ENCODE measurements around the gene ZNF14. TPM values are rescaled to one million over a fixed set of nuclear protein-coding genes. Genes with fewer than 3 reads are reported as not detected.
"Not testable (repeated sequence)": the region's sequence is repeated elsewhere in the genome, so short reads cannot be mapped to it uniquely, and the experiment has no call there.

ZNF14 gene
- total and polyA plus RNA-seq, 4 donors, result 3.0 to 10.9 (median 5.4) TPM

DNA sequence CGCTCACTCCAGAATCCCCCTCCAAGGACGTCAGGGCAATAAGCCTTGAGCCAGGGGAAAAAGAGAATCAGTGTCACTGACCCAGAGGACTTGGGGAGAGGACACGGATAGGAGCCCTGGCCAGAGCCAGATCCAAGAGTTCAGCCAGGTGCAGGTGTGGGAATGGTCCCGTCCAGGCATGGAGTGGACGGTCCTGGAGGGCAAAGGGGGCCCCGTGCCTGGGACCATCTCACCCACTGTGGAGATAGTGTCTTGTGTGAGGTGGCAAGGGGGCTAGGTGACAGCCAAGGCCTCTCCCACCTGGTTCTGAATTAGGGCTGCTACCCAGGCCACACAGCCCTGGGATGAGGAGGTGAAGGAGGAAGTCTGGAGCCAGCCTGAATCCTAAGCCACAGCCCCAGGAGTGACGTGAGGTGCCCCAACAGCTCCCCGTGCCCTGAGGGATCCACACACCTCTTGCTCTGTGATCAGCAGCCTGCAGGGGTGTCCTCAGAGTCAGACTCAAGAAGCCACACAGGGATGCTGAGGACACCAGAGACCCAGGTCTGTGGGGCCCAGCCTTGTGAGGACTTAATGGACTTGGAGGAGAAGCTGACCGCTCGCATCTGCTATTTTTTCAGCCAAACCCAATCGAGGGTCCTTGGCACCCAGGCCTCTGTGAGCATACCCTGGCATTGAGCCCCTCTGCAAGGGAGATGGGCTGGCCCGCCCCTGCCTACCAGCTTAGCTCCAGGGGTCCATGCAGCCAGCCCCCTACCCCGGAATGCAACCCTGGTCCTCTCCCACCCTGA is 16.4 kb upstream of the ZNF14 start:
- ATAC-seq (ENCODE audit: low FRiP score) (no peak), DNase-seq (peak in 1 of 2 donors; percentile 61)
- H3K4me3 ChIP-seq (ENCODE audit: low read length in 2 of 2), result no peak overlapping the region
- H3K27ac ChIP-seq (ENCODE audit: low read depth in 1 of 2, low read length in 2 of 2), result no peak overlapping the region
- no peaks in the 10 kb centered on the region for H3K36me3 ChIP-seq (ENCODE audit: control insufficient read depth in 1 of 2, insufficient read depth in 2 of 2, low read length in 1 of 2)
- no peaks in the 10 kb centered on the region for H3K4me1 ChIP-seq (ENCODE audit: control insufficient read depth in 1 of 2, insufficient read depth in 2 of 2, low read length in 2 of 2)
- H3K9me3 ChIP-seq (ENCODE audit: control insufficient read depth, low read length), result no peaks in the 10 kb centered on the region
- H3K27me3 ChIP-seq (ENCODE audit: control insufficient read depth in 1 of 2, insufficient read depth in 2 of 2, low read length in 1 of 2), result no peaks in the 10 kb centered on the region
- 81 to 85% methylated on average over 13 of the region's 13 CpGs for WGBS, 2 donors
- intact Hi-C loops (cut with DNase I), result no loop called here

DNA sequence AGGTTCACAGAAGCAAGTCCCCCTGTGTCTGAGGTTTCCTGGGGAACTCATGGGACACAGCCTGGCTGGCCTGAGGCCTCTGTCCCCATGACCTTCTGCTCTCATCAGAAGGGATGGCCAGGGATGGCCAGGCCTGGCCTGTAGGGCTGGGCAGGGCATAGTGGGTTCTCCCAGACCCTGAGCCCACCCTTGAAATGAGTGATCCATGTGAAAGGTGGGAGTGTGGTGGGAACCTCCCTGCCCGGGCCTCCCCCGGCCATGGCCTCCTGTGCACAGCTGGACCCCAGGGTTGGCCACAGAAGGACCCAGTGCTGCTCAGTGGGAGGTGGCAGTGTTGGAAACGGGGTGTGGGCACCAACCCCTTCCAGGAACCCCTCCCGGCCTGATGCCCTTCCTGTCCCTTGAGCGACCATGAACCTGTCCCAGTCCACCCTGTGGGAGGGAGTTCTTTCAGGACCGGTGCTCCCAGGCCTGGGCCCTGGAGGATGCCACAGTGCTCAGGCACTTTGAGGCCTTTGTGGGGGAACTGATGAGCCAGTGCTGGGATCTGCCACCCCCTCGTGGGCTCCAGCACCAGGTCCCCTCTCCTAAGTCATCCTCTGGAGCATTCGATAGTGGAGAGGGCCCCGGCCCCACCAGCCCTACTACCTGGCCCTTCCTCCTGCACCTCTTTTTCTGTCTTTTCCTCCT is 15.5 kb upstream of the ZNF14 start:
- no peaks in the 10 kb centered on the region for H3K9me3 ChIP-seq (ENCODE audit: control insufficient read depth, low read length)
- H3K27me3 ChIP-seq (ENCODE audit: control insufficient read depth in 1 of 2, insufficient read depth in 2 of 2, low read length in 1 of 2), result no peaks in the 10 kb centered on the region
- no peak for ATAC-seq (ENCODE audit: low FRiP score)
- no peak overlapping the region for H3K27ac ChIP-seq (ENCODE audit: low read depth in 1 of 2, low read length in 2 of 2)
- H3K36me3 ChIP-seq (ENCODE audit: control insufficient read depth in 1 of 2, insufficient read depth in 2 of 2, low read length in 1 of 2), result no peaks in the 10 kb centered on the region
- H3K4me3 ChIP-seq (ENCODE audit: low read length in 2 of 2), result no peak overlapping the region
- no peaks in the 10 kb centered on the region for H3K4me1 ChIP-seq (ENCODE audit: control insufficient read depth in 1 of 2, insufficient read depth in 2 of 2, low read length in 2 of 2)
- DNase-seq, result peak in 1 of 2 donors; percentile 52
- intact Hi-C loops (cut with DNase I), result no loop called here
- WGBS, 2 donors, result 86 to 88% methylated on average over 9 of the region's 9 CpGs

DNA sequence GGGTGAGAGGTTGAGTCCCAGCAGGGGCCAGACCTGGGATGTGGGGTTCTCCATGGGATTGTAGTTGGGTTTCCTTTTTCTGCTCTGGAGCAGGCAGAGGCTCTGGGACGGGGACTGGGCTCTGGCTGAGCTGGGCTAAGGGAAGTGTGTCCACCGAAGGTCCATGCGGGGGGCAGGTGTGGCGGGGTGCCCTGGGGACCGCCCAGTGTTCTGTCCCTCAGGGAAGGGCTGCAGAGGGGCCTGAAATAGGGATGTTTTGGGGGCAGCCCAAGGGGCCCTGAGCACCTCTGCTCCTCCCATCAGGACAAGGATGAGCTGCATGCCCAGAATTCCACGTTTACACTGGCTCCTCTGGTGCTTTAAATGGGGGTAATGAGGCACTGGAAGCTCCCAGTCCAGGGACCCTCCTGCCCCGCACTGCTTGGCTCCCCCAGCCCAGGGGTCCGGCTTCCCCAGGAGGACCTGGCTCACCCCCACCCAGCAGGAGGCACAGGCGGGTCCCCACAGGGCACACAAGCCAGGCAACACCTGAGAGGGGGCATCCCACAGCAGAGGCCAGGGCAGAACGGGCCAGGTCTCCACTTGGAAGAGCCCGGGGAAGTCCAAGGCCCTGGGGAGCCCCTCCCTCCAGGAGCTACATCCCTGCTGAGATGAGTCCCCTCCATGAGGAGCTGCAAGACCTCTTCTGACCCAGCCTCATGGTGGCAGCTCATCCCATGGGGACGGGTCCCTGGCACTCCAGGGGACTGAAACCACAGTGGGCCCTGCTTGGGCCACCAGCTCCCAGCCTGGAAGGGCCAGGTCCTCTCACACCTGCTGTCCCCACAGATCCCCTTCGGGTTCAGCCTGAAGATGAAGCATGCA is 14.7 kb upstream of the ZNF14 start:
- intact Hi-C loops (cut with DNase I), result no loop called here
- ATAC-seq (ENCODE audit: low FRiP score), result no peak
- H3K9me3 ChIP-seq (ENCODE audit: control insufficient read depth, low read length), result no peaks in the 10 kb centered on the region
- 82 to 88% methylated on average over 12 to 13 of the region's 13 CpGs for WGBS, 2 donors
- H3K4me3 ChIP-seq (ENCODE audit: low read length in 2 of 2), result no peak overlapping the region
- DNase-seq, result peak in 1 of 2 donors; percentile 60
- H3K4me1 ChIP-seq (ENCODE audit: control insufficient read depth in 1 of 2, insufficient read depth in 2 of 2, low read length in 2 of 2), result no peaks in the 10 kb centered on the region
- no peak overlapping the region for H3K27ac ChIP-seq (ENCODE audit: low read depth in 1 of 2, low read length in 2 of 2)
- no peaks in the 10 kb centered on the region for H3K36me3 ChIP-seq (ENCODE audit: control insufficient read depth in 1 of 2, insufficient read depth in 2 of 2, low read length in 1 of 2)
- no peaks in the 10 kb centered on the region for H3K27me3 ChIP-seq (ENCODE audit: control insufficient read depth in 1 of 2, insufficient read depth in 2 of 2, low read length in 1 of 2)

DNA sequence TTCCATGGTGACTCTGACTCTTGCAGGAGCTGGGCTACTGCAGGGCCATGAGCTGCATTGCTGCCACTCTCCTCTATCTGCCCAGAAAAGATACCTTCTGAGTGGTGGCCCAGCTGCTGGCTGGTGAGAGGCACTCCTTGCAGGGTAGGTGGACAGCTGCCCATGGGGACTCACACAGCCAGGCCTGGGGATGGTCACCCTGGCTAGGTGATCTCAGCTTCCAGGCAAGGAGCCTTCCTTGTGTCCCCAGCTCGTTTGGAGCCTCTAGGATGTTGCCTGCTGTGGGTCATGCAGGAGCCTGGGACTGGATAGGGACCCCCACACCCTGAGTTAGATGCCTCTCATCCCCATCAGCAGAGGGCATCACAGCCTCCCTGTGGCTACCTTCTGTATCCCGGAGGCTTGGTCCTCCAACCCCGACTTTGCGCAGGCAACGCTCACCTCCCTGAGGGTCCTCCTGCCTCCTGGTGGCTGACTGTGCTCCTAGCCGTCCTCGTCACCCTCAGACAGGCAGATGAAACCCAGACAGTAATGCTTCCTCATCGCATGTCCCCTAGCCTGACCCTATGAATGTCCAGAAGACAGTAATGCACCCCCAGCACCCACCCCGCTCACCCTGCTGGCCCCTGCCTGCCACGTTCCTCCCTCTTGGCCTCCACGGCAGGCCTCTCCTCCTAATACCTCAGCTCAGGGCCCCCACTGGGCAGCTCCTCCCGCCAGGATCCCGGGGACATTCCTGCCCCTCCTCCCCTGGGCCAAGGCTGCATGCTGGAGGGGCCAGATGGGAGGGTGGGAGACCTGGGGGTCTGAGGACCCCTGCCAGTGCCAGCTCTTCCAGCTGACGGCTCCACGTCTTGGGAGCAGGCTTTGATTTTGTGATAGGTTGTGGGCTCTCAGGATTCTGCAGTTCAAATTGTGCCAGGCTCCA is 13.6 kb upstream of the ZNF14 start:
- Histone ChIP-seq H3K4me3 (ENCODE audit: low read length in 2 of 2) (no peak overlapping the region), H3K36me3 (ENCODE audit: control insufficient read depth in 1 of 2, insufficient read depth in 2 of 2, low read length in 1 of 2) (no peaks in the 10 kb centered on the region), H3K27me3 (ENCODE audit: control insufficient read depth in 1 of 2, insufficient read depth in 2 of 2, low read length in 1 of 2) (no peaks in the 10 kb centered on the region), H3K9me3 (ENCODE audit: control insufficient read depth, low read length) (no peaks in the 10 kb centered on the region), H3K4me1 (ENCODE audit: control insufficient read depth in 1 of 2, insufficient read depth in 2 of 2, low read length in 2 of 2) (no peaks in the 10 kb centered on the region), H3K27ac (ENCODE audit: low read depth in 1 of 2, low read length in 2 of 2) (no peak overlapping the region)
- intact Hi-C loops (cut with DNase I), result no loop called here
- ATAC-seq (ENCODE audit: low FRiP score) (no peak), DNase-seq (peak in 1 of 2 donors; percentile 58)
- WGBS, 2 donors, result 62 to 64% methylated on average over 15 of the region's 15 CpGs

DNA sequence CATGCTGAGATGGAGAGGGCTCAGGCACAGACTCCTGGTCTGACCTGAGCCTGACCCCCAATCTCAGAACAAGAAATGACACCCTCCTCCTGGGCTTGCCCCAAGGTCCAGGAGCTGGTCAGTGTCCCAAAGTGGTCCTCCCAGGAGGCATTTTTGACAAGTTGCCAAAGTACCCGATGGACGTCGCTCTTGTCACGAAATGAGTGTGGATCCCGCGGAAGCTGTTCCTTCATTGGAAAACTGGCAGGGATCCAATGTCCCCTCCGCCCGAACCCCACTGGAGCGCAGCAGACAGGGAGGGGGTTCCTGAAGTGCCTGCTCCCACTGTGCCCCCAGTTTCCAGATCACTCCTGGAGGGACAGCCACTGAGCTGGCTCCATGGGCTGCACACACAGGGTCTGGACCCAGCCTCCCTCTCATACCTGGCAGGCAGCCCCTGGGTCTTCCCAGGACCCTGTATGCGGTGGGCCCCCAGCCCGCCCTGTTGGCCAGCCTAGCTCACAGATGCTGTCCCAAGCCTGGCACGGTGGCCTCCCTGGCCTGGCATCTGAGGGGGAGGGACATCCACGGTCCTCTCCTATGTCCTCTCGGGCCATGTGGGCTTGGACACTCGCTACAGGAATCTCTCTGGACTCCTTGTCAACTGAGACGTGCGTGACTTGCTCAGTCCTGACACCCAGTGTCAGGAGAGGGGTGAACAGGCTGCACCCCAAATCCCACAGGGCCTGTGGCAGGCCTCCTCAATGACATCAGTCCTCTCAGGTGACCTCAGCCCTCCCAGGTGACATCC is 12.8 kb upstream of the ZNF14 start:
- H3K4me1 ChIP-seq (ENCODE audit: control insufficient read depth in 1 of 2, insufficient read depth in 2 of 2, low read length in 2 of 2), result no peaks in the 10 kb centered on the region
- no peak overlapping the region for H3K4me3 ChIP-seq (ENCODE audit: low read length in 2 of 2)
- WGBS, 2 donors, result 71 to 75% methylated on average over 17 of the region's 17 CpGs
- DNase-seq (peak in 1 of 2 donors; percentile 70), ATAC-seq (ENCODE audit: low FRiP score) (no peak)
- H3K27me3 ChIP-seq (ENCODE audit: control insufficient read depth in 1 of 2, insufficient read depth in 2 of 2, low read length in 1 of 2), result no peaks in the 10 kb centered on the region
- intact Hi-C loops (cut with DNase I), result no loop called here
- no peaks in the 10 kb centered on the region for H3K36me3 ChIP-seq (ENCODE audit: control insufficient read depth in 1 of 2, insufficient read depth in 2 of 2, low read length in 1 of 2)
- no peak overlapping the region for H3K27ac ChIP-seq (ENCODE audit: low read depth in 1 of 2, low read length in 2 of 2)
- H3K9me3 ChIP-seq (ENCODE audit: control insufficient read depth, low read length), result no peaks in the 10 kb centered on the region

DNA sequence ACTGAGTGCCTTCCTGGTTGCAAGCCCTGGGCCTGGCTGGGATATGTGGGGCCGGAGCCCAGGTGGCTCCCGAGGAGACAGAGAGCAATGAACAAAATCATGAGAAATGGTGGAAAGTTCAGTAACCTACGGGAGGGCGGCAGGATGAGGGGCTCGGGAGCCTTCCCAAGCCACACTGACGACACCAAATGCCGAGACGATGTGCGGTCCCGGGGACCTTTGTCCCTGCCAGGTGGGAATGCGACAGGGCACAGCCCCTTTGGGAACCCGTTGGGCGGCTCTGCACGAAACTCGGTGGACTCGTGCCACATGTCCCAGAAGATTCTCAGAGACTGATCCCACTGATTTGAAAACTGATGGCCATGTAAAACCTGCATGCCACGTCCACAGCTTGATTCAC is 11.7 kb upstream of the ZNF14 start:
- no peaks in the 10 kb centered on the region for H3K36me3 ChIP-seq (ENCODE audit: control insufficient read depth in 1 of 2, insufficient read depth in 2 of 2, low read length in 1 of 2)
- intact Hi-C loops (cut with DNase I), result no loop called here
- H3K27ac ChIP-seq (ENCODE audit: low read depth in 1 of 2, low read length in 2 of 2), result no peak overlapping the region
- no peaks in the 10 kb centered on the region for H3K27me3 ChIP-seq (ENCODE audit: control insufficient read depth in 1 of 2, insufficient read depth in 2 of 2, low read length in 1 of 2)
- DNase-seq (peak in 1 of 2 donors; percentile 61), ATAC-seq (ENCODE audit: low FRiP score) (no peak)
- 88 to 90% methylated on average over 17 of the region's 17 CpGs for WGBS, 2 donors
- no peaks in the 10 kb centered on the region for H3K9me3 ChIP-seq (ENCODE audit: control insufficient read depth, low read length)
- no peak overlapping the region for H3K4me3 ChIP-seq (ENCODE audit: low read length in 2 of 2)
- H3K4me1 ChIP-seq (ENCODE audit: control insufficient read depth in 1 of 2, insufficient read depth in 2 of 2, low read length in 2 of 2), result no peaks in the 10 kb centered on the region

DNA sequence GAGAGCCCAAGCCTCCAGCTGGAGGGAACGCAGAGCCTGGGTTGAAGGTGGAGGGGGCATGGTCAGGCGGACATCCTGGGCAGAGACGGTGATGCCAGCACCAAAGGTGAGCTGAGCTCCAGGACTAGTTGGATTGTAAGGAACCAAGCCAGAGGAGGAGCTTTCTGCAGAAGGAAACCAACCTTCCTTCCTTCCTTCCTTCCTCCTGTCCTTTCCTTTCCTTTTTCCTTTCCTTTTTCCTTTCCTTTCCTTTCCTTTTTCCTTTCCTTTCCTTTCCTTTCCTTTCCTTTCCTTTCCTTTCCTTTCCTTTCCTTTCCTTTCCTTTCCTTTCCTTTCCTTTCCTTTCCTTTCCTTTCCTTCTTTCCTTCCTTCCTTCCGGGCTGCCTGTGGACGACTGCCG is 11.0 kb upstream of the ZNF14 start:
- DNase-seq, result peak in 1 of 2 donors; percentile 30
- 82 to 86% methylated on average over 6 of the region's 6 CpGs for WGBS, 2 donors
- H3K27me3 ChIP-seq (ENCODE audit: control insufficient read depth in 1 of 2, insufficient read depth in 2 of 2, low read length in 1 of 2); intact Hi-C loops (cut with DNase I); ATAC-seq (ENCODE audit: low FRiP score); H3K4me3 ChIP-seq (ENCODE audit: low read length in 2 of 2); H3K27ac ChIP-seq (ENCODE audit: low read depth in 1 of 2, low read length in 2 of 2); H3K36me3 ChIP-seq (ENCODE audit: control insufficient read depth in 1 of 2, insufficient read depth in 2 of 2, low read length in 1 of 2); H3K9me3 ChIP-seq (ENCODE audit: control insufficient read depth, low read length); H3K4me1 ChIP-seq (ENCODE audit: control insufficient read depth in 1 of 2, insufficient read depth in 2 of 2, low read length in 2 of 2): not testable (repeated sequence)

Measured in aorta (tissue), 5 donors.